ENCODE data around the gene NLRC4. TPM values are rescaled to one million over a fixed set of nuclear protein-coding genes. Genes with fewer than 3 reads are reported as not detected.

Gene NLRC4
- total and polyA plus RNA-seq, 10 of the 15 experiments (the other 5 are each of a cell fraction or from before 2014, with no cell fraction given): 0.01 to 0.58 (median 0.40) TPM

Small RNA genes lying within 50 kb of the gene (small RNA-seq; reads per million reads assigned to genes)
- gene RNU6-647P: not detected

Other genes with a start within 250 kb of the NLRC4 start
- gene DPY30, start 225.1 kb downstream of the NLRC4 start, total RNA-seq (2014; rRNA removed): 45.8 and 55.9 TPM in 2 replicates
- gene DPY30, start 225.1 kb downstream of the NLRC4 start, total RNA-seq (2014; rRNA removed; fragmentation: Illumina TruSeq; extraction: Trizol): 65.3 and 68.6 TPM in 2 replicates
- 50.3 and 55.9 TPM in 2 replicates for gene DPY30, start 225.1 kb downstream of the NLRC4 start, total RNA-seq (2021)
- gene DPY30, start 225.1 kb downstream of the NLRC4 start, polyA plus RNA-seq (2011; rRNA removed): 95.0 and 148 TPM in 2 replicates
- 83.4 and 103 TPM in 2 replicates for gene DPY30, start 225.1 kb downstream of the NLRC4 start, polyA plus RNA-seq (2014; fragmentation: Illumina TruSeq; extraction: Trizol)
- gene DPY30, start 225.1 kb downstream of the NLRC4 start, polyA plus RNA-seq (2014; fragmentation: Nextera tagmentation; extraction: Ambion mirVana): 100 to 1,000 TPM; 287 to 307 TPM
- 49.9 and 63.9 TPM in 2 replicates for gene DPY30, start 225.1 kb downstream of the NLRC4 start, polyA plus RNA-seq (2014; rRNA removed)
- 100 to 1,000 TPM; 149 to 161 TPM for gene DPY30, start 225.1 kb downstream of the NLRC4 start, polyA plus RNA-seq (2016; fragmentation: Nextera tagmentation; extraction: Ambion mirVana)
- gene SPAST, start 201.3 kb downstream of the NLRC4 start, total RNA-seq (2014; rRNA removed): 14.3 and 16.9 TPM in 2 replicates
- gene SPAST, start 201.3 kb downstream of the NLRC4 start, total RNA-seq (2014; rRNA removed; fragmentation: Illumina TruSeq; extraction: Trizol): 18.0 and 21.3 TPM in 2 replicates
- gene SPAST, start 201.3 kb downstream of the NLRC4 start, total RNA-seq (2021): 13.9 and 16.0 TPM in 2 replicates
- gene SPAST, start 201.3 kb downstream of the NLRC4 start, polyA plus RNA-seq (2011; rRNA removed): 10.9 and 17.9 TPM in 2 replicates
- 15.6 and 19.6 TPM in 2 replicates for gene SPAST, start 201.3 kb downstream of the NLRC4 start, polyA plus RNA-seq (2014; fragmentation: Illumina TruSeq; extraction: Trizol)
- 1 to 10 TPM; 4.3 to 8.4 TPM for gene SPAST, start 201.3 kb downstream of the NLRC4 start, polyA plus RNA-seq (2014; fragmentation: Nextera tagmentation; extraction: Ambion mirVana)
- 7.1 and 8.5 TPM in 2 replicates for gene SPAST, start 201.3 kb downstream of the NLRC4 start, polyA plus RNA-seq (2014; rRNA removed)
- 1 to 10 TPM; 7.7 to 9.1 TPM for gene SPAST, start 201.3 kb downstream of the NLRC4 start, polyA plus RNA-seq (2016; fragmentation: Nextera tagmentation; extraction: Ambion mirVana)
- gene SLC30A6, start 99.0 kb downstream of the NLRC4 start, total RNA-seq (2014; rRNA removed): 15.6 and 20.4 TPM in 2 replicates
- gene SLC30A6, start 99.0 kb downstream of the NLRC4 start, total RNA-seq (2014; rRNA removed; fragmentation: Illumina TruSeq; extraction: Trizol): 15.7 and 16.3 TPM in 2 replicates
- 15.3 and 15.4 TPM in 2 replicates for gene SLC30A6, start 99.0 kb downstream of the NLRC4 start, total RNA-seq (2021)
- 22.7 and 34.3 TPM in 2 replicates for gene SLC30A6, start 99.0 kb downstream of the NLRC4 start, polyA plus RNA-seq (2011; rRNA removed)
- gene SLC30A6, start 99.0 kb downstream of the NLRC4 start, polyA plus RNA-seq (2014; fragmentation: Illumina TruSeq; extraction: Trizol): 15.6 and 18.9 TPM in 2 replicates
- gene SLC30A6, start 99.0 kb downstream of the NLRC4 start, polyA plus RNA-seq (2014; fragmentation: Nextera tagmentation; extraction: Ambion mirVana): 1 to 10 TPM; 6.4 to 6.6 TPM
- 8.9 and 10.6 TPM in 2 replicates for gene SLC30A6, start 99.0 kb downstream of the NLRC4 start, polyA plus RNA-seq (2014; rRNA removed)
- gene SLC30A6, start 99.0 kb downstream of the NLRC4 start, polyA plus RNA-seq (2016; fragmentation: Nextera tagmentation; extraction: Ambion mirVana): 10 to 100 TPM; 15.6 to 17.8 TPM
- 7.7 and 10.8 TPM in 2 replicates for gene YIPF4, start 13.0 kb upstream of the NLRC4 start, total RNA-seq (2014; rRNA removed)
- 10.4 and 13.9 TPM in 2 replicates for gene YIPF4, start 13.0 kb upstream of the NLRC4 start, total RNA-seq (2014; rRNA removed; fragmentation: Illumina TruSeq; extraction: Trizol)
- 28.1 and 31.4 TPM in 2 replicates for gene YIPF4, start 13.0 kb upstream of the NLRC4 start, total RNA-seq (2021)
- gene YIPF4, start 13.0 kb upstream of the NLRC4 start, polyA plus RNA-seq (2011; rRNA removed): 16.4 and 34.6 TPM in 2 replicates
- gene YIPF4, start 13.0 kb upstream of the NLRC4 start, polyA plus RNA-seq (2014; fragmentation: Illumina TruSeq; extraction: Trizol): 10.8 and 15.0 TPM in 2 replicates
- 10 to 100 TPM in 1 of 2 experiments, 1 to 10 TPM in 1; 2.8 to 11.4 TPM for gene YIPF4, start 13.0 kb upstream of the NLRC4 start, polyA plus RNA-seq (2014; fragmentation: Nextera tagmentation; extraction: Ambion mirVana)
- 6.7 and 10.6 TPM in 2 replicates for gene YIPF4, start 13.0 kb upstream of the NLRC4 start, polyA plus RNA-seq (2014; rRNA removed)
- gene YIPF4, start 13.0 kb upstream of the NLRC4 start, polyA plus RNA-seq (2016; fragmentation: Nextera tagmentation; extraction: Ambion mirVana): 10 to 100 TPM; 57.0 to 60.4 TPM
- 101 and 118 TPM in 2 replicates for gene BIRC6, start 92.1 kb upstream of the NLRC4 start, total RNA-seq (2014; rRNA removed)
- gene BIRC6, start 92.1 kb upstream of the NLRC4 start, total RNA-seq (2014; rRNA removed; fragmentation: Illumina TruSeq; extraction: Trizol): 118 and 119 TPM in 2 replicates
- gene BIRC6, start 92.1 kb upstream of the NLRC4 start, total RNA-seq (2021): 86.5 and 90.1 TPM in 2 replicates
- gene BIRC6, start 92.1 kb upstream of the NLRC4 start, polyA plus RNA-seq (2011; rRNA removed): 95.0 and 106 TPM in 2 replicates
- 59.7 and 63.7 TPM in 2 replicates for gene BIRC6, start 92.1 kb upstream of the NLRC4 start, polyA plus RNA-seq (2014; fragmentation: Illumina TruSeq; extraction: Trizol)
- 10 to 100 TPM; 18.8 to 30.9 TPM for gene BIRC6, start 92.1 kb upstream of the NLRC4 start, polyA plus RNA-seq (2014; fragmentation: Nextera tagmentation; extraction: Ambion mirVana)
- gene BIRC6, start 92.1 kb upstream of the NLRC4 start, polyA plus RNA-seq (2014; rRNA removed): 44.8 and 50.2 TPM in 2 replicates
- 10 to 100 TPM; 30.1 to 34.6 TPM for gene BIRC6, start 92.1 kb upstream of the NLRC4 start, polyA plus RNA-seq (2016; fragmentation: Nextera tagmentation; extraction: Ambion mirVana)